ENCODE data around the gene NPRL2. TPM values are rescaled to one million over a fixed set of nuclear protein-coding genes. Genes with fewer than 3 reads are reported as not detected.

NPRL2 gene
- total RNA-seq, 1 donor from 2014 or later, result 23.3 TPM

GRCh38 chr3:50351323-50351697, 735 bp upstream of the NPRL2 start:
- no peak for DNase-seq (ENCODE audit: low spot score in 2 of 2, unreplicated experiment in 2 of 2)
- no peaks in the 10 kb centered on the region for H3K36me3 Mint-ChIP-seq
- peak overlapping the region; percentile 95 for H3K4me3 Mint-ChIP-seq
- TF ChIP-seq CTCF (IDR thresholded peaks at IDR 0.05; ENCODE audit: unreplicated experiment), result no peak
- no peaks in the 10 kb centered on the region for H3K27me3 Mint-ChIP-seq (ENCODE audit: low read depth)
- H3K9me3 Mint-ChIP-seq, result no peaks in the 10 kb centered on the region
- H3K4me1 Mint-ChIP-seq, result peaks cover 22% of the 10 kb centered on the region
- peak overlapping the region; percentile 89 for H3K27ac Mint-ChIP-seq

GRCh38 chr3:50350213-50350526, 405 bp downstream of the NPRL2 start:
- H3K4me1 Mint-ChIP-seq, result peaks cover 24% of the 10 kb centered on the region
- peak overlapping the region; percentile 95 for H3K4me3 Mint-ChIP-seq
- no peak for DNase-seq (ENCODE audit: low spot score in 2 of 2, unreplicated experiment in 2 of 2)
- peaks cover 9% of the 10 kb centered on the region for H3K27me3 Mint-ChIP-seq (ENCODE audit: low read depth)
- no peaks in the 10 kb centered on the region for H3K9me3 Mint-ChIP-seq
- peak overlapping the region; percentile 89 for H3K27ac Mint-ChIP-seq
- no peaks in the 10 kb centered on the region for H3K36me3 Mint-ChIP-seq
- TF ChIP-seq CTCF (IDR thresholded peaks at IDR 0.05; ENCODE audit: unreplicated experiment), result no peak

- peak; percentile 67 for TF ChIP-seq CTCF (IDR thresholded peaks at IDR 0.05; ENCODE audit: unreplicated experiment)
- H3K4me3 Mint-ChIP-seq, result no peak overlapping the region
Measured at GRCh38 chr3:50347187-50347813, 3.3 kb downstream of the NPRL2 start.

DNA sequence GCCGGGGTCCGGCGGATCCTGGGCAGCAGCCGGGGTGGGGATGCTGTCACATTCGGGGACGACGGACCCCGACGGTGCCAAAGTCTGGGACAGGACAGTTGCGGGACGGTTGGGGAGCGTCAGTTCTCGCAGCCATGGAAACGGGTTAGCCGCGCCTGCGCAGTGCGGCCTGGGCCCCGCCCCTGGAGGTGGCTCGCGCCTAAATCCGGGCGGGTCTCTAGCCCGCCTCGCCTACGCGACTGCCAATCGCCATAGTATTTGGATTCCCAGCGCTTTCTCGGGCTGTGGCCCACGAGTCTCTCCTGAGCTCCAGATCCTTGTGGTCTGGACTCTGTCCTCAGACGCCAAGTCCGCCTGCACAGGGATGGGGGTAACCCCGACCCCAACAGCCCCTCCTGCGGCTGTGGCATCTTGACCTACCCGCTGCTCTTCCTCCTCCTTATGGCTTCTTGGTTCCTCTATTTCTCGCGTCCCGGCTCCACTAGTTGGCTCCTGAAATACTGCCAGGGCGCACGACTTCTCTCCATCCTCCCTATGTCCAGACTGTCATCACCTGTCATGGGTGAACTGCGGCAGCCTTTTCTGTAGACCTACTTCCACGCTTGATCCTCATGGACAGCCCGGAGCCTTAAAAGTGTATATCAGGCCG, 4.9 kb downstream of the NPRL2 start, which contains the start of gene ZMYND10:
ZMYND10 (minus strand) TSS at position 147 of the 649 bp plus-strand sequence. CDS start 153 bp downstream, outside the sequence.
- no peak within 1 kb of the TSS for H3K27ac Mint-ChIP-seq
- TF ChIP-seq CTCF (IDR thresholded peaks at IDR 0.05; ENCODE audit: unreplicated experiment), result no peak
- H3K9me3 Mint-ChIP-seq, result no peaks in the 10 kb centered on the region
- H3K4me1 Mint-ChIP-seq, result peaks cover 19% of the 10 kb centered on the region
- H3K27me3 Mint-ChIP-seq (ENCODE audit: low read depth), result peaks cover 50% of the 10 kb centered on the region
- no peaks in the 10 kb centered on the region for H3K36me3 Mint-ChIP-seq
- peak within 1 kb of the TSS; percentile 59 for H3K4me3 Mint-ChIP-seq
- DNase-seq (ENCODE audit: low spot score in 2 of 2, unreplicated experiment in 2 of 2), result peak in 1 of 2 experiments; percentile 68

More at GRCh38 chr3:50347187-50347813, 3.3 kb downstream of the NPRL2 start:
- peaks cover 34% of the 10 kb centered on the region for H3K27me3 Mint-ChIP-seq (ENCODE audit: low read depth)
- H3K27ac Mint-ChIP-seq, result no peak overlapping the region
- peaks cover 24% of the 10 kb centered on the region for H3K4me1 Mint-ChIP-seq
- no peaks in the 10 kb centered on the region for H3K9me3 Mint-ChIP-seq
- H3K36me3 Mint-ChIP-seq, result no peaks in the 10 kb centered on the region
- DNase-seq (ENCODE audit: low spot score in 2 of 2, unreplicated experiment in 2 of 2), result peak in 1 of 2 experiments; percentile 76

- DNase-seq (ENCODE audit: low spot score in 2 of 2, unreplicated experiment in 2 of 2), result no peak
- Mint-ChIP-seq H3K4me3 (peak overlapping the region; percentile 59), H3K9me3 (no peaks in the 10 kb centered on the region), H3K4me1 (peaks cover 14% of the 10 kb centered on the region), H3K27me3 (ENCODE audit: low read depth) (peaks cover 56% of the 10 kb centered on the region), H3K27ac (no peak overlapping the region), H3K36me3 (no peaks in the 10 kb centered on the region)
- TF ChIP-seq CTCF (IDR thresholded peaks at IDR 0.05; ENCODE audit: unreplicated experiment), result no peak
Measured at GRCh38 chr3:50345008-50345407, 5.6 kb downstream of the NPRL2 start.

All from mesothelial cell of epicardium (in vitro differentiated cells).